ENCODE results near the gene RPL37.

DNA sequence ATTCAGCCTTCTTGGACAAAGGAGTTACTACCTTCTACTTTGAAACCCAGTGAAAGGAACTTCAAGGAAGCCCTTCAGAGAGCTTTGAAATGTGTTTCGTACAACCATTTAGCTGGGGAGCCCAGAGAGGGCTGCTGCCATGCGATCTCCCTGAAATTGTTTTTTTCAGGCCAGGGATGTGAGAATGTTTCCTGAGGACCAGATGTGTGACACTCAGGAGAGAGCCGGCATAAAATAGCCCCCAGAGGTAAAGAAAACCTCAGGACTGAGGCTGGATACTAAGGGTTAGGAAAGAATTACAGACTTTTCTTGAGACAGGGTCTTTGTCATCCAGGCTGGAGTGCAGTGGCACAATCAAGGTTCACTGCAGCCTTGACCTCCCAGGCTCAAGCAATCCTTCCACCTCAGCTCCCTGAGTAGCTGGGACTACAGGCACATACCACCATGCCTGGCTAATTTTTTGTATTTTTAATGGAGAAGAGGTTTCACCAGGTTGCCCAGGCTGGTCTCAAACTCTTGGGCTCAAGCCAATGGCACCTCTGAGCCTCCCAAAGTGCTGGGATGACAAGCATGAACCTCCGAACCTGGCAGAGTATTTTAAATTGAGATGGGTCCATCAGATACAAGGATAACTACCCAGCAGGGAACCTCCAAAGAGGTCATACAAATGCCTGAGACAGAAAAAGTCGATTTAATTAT is 8.4 kb downstream of the RPL37 start:
- TF ChIP-seq, protein P1, sequence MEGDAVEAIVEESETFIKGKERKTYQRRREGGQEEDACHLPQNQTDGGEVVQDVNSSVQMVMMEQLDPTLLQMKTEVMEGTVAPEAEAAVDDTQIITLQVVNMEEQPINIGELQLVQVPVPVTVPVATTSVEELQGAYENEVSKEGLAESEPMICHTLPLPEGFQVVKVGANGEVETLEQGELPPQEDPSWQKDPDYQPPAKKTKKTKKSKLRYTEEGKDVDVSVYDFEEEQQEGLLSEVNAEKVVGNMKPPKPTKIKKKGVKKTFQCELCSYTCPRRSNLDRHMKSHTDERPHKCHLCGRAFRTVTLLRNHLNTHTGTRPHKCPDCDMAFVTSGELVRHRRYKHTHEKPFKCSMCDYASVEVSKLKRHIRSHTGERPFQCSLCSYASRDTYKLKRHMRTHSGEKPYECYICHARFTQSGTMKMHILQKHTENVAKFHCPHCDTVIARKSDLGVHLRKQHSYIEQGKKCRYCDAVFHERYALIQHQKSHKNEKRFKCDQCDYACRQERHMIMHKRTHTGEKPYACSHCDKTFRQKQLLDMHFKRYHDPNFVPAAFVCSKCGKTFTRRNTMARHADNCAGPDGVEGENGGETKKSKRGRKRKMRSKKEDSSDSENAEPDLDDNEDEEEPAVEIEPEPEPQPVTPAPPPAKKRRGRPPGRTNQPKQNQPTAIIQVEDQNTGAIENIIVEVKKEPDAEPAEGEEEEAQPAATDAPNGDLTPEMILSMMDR (IDR thresholded peaks at IDR 0.05; ENCODE audit: low read length), result no peak
- TF ChIP-seq EZH2 (optimal IDR thresholded peaks at IDR 0.05; ENCODE audit: low read depth, low read length) (no peak), EZH2phosphoT487 (IDR thresholded peaks at IDR 0.05; ENCODE audit: low read length) (no peak)

Data from MM.1S (cell line).